ENCODE data around the gene SCAMP4. TPM values are rescaled to one million over a fixed set of nuclear protein-coding genes. Genes with fewer than 3 reads are reported as not detected.
"Not testable (repeated sequence)": the region's sequence is repeated elsewhere in the genome, so short reads cannot be mapped to it uniquely, and the experiment has no call there.

The SCAMP4 gene
- total RNA-seq, 3 donors from 2014 or later = 41.4 to 66.6 (median 44.6) TPM

- TF ChIP-seq POLR2A (IDR thresholded peaks at IDR 0.05) (no peak), POLR2AphosphoS5 (IDR thresholded peaks at IDR 0.05) (no peak), CTCF (IDR thresholded peaks at IDR 0.05) (no peak)
- Histone ChIP-seq H3K4me3 (peak overlapping the region; percentile 87 to 95 (median 91)), H3K36me3 (no peaks in the 10 kb centered on the region), H3K9me3 (no peaks in the 10 kb centered on the region), H3K4me1 (peaks cover 14 to 27% of the 10 kb centered on the region in 2 donors), H3K27ac (peak overlapping the region; percentile 82 to 94), H3K27me3 (no peaks in the 10 kb centered on the region)
- DNase-seq (ENCODE audit: low spot score in 2 of 2) = no peak
- intact Hi-C loops (cut with DNase I; ENCODE audit: low total_unique reads) = no loop called here
Measured at GRCh38 chr19:1884291-1884718, 20.9 kb upstream of the SCAMP4 start.

- no peaks in the 10 kb centered on the region for H3K9me3 ChIP-seq
- H3K4me1 ChIP-seq = peaks cover 14 to 27% of the 10 kb centered on the region in 2 donors
- no peaks in the 10 kb centered on the region for H3K27me3 ChIP-seq
- intact Hi-C loops (cut with DNase I; ENCODE audit: low total_unique reads) = no loop called here
- TF ChIP-seq POLR2A (IDR thresholded peaks at IDR 0.05) (no peak), CTCF (IDR thresholded peaks at IDR 0.05) (no peak), POLR2AphosphoS5 (IDR thresholded peaks at IDR 0.05) (no peak)
- H3K4me3 ChIP-seq = peak overlapping the region; percentile 87 to 95 (median 91)
- no peaks in the 10 kb centered on the region for H3K36me3 ChIP-seq
- peak overlapping the region; percentile 82 to 94 for H3K27ac ChIP-seq
- DNase-seq (ENCODE audit: low spot score in 2 of 2) = no peak
Measured at GRCh38 chr19:1884719-1885334, 20.4 kb upstream of the SCAMP4 start.

- intact Hi-C loops (cut with DNase I; ENCODE audit: low total_unique reads); H3K9me3 ChIP-seq; H3K36me3 ChIP-seq; H3K27me3 ChIP-seq: not testable (repeated sequence)
- Histone ChIP-seq H3K27ac (peak within 1 kb of the TSS; percentile 82 to 94), H3K4me3 (peak within 1 kb of the TSS; percentile 87 to 95 (median 91)), H3K4me1 (peaks cover 14 to 27% of the 10 kb centered on the region in 2 donors)
- TF ChIP-seq POLR2A (IDR thresholded peaks at IDR 0.05) (peak; percentile 20), POLR2AphosphoS5 (IDR thresholded peaks at IDR 0.05) (peak; percentile 64 to 83 (median 74))
- DNase-seq (ENCODE audit: low spot score in 2 of 2) = peak; percentile 93 to 94
Measured at GRCh38 chr19:1885398-1886119, 19.6 kb upstream of the SCAMP4 start, which contains the start of gene ABHD17A. Gene ABHD17A (minus strand): TSS chr19:1885496. CDS start chr19:1881566, 3,930 bp downstream.

- H3K9me3 ChIP-seq; H3K27ac ChIP-seq; intact Hi-C loops (cut with DNase I; ENCODE audit: low total_unique reads); DNase-seq (ENCODE audit: low spot score in 2 of 2); H3K4me3 ChIP-seq; H3K36me3 ChIP-seq; H3K27me3 ChIP-seq: not testable (repeated sequence)
- H3K4me1 ChIP-seq = peaks cover 14 to 27% of the 10 kb centered on the region in 2 donors
Measured at GRCh38 chr19:1886360-1886759, 18.8 kb upstream of the SCAMP4 start.

GRCh38 chr19:1888385-1888784, 16.8 kb upstream of the SCAMP4 start:
- TF ChIP-seq POLR2A (IDR thresholded peaks at IDR 0.05) (no peak), POLR2AphosphoS5 (IDR thresholded peaks at IDR 0.05) (no peak), CTCF (IDR thresholded peaks at IDR 0.05) (no peak)
- intact Hi-C loops (cut with DNase I; ENCODE audit: low total_unique reads) = no loop called here

GRCh38 chr19:1889907-1890306, 15.3 kb upstream of the SCAMP4 start:
- Histone ChIP-seq H3K4me3 (no peak overlapping the region), H3K4me1 (no peaks in the 10 kb centered on the region), H3K27ac (no peak overlapping the region), H3K36me3 (no peaks in the 10 kb centered on the region), H3K27me3 (no peaks in the 10 kb centered on the region), H3K9me3 (no peaks in the 10 kb centered on the region)
- no peak for DNase-seq (ENCODE audit: low spot score in 2 of 2)
- TF ChIP-seq CTCF (IDR thresholded peaks at IDR 0.05) (no peak), POLR2AphosphoS5 (IDR thresholded peaks at IDR 0.05) (no peak), POLR2A (IDR thresholded peaks at IDR 0.05) (no peak)
- intact Hi-C loops (cut with DNase I; ENCODE audit: low total_unique reads) = loop anchor here (5.0 kb wide), 1 partner anchor 387 kb away; no protein-coding TSS in a partner anchor

More at GRCh38 chr19:1888385-1888784, 16.8 kb upstream of the SCAMP4 start:
- H3K4me3 ChIP-seq = no peak overlapping the region
- no peak for DNase-seq (ENCODE audit: low spot score in 2 of 2)
- peaks cover 0 to 10% of the 10 kb centered on the region in 2 donors for H3K4me1 ChIP-seq
- no peaks in the 10 kb centered on the region for H3K9me3 ChIP-seq
- H3K36me3 ChIP-seq = no peaks in the 10 kb centered on the region
- H3K27ac ChIP-seq = no peak overlapping the region
- no peaks in the 10 kb centered on the region for H3K27me3 ChIP-seq
